Ectodermal cell (in vitro differentiated cells): ENCODE results near the gene LRP3.

Experiments
- H3K27ac ChIP-seq: 2 replicates; pipeline ENCODE4 v1.7.0; 2013; ENCODE audit warnings: mild to moderate bottlenecking, low read depth, low read length; ENCODE audit not compliant: insufficient read depth, poor library complexity, severe bottlenecking
- H3K27me3 ChIP-seq: 2 replicates; pipeline ENCODE4 v1.7.0; 2013; ENCODE audit warnings: mild to moderate bottlenecking, low read length; ENCODE audit not compliant: insufficient read depth, control insufficient read depth, poor library complexity, severe bottlenecking
- H3K36me3 ChIP-seq: one replicate; pipeline ENCODE4 v1.7.0; 2013; ENCODE audit warnings: low read length; ENCODE audit not compliant: control insufficient read depth, insufficient read depth
- H3K4me1 ChIP-seq: one replicate; pipeline ENCODE4 v1.7.0; 2013; ENCODE audit warnings: low read length; ENCODE audit not compliant: control insufficient read depth, insufficient read depth
- H3K4me3 ChIP-seq: 2 replicates; pipeline ENCODE4 v1.7.0; 2013; ENCODE audit warnings: low read depth, low read length, control low read depth; ENCODE audit not compliant: insufficient read depth
- H3K9me3 ChIP-seq: 2 replicates; pipeline ENCODE4 v1.7.0; 2013; ENCODE audit warnings: mild to moderate bottlenecking, low read length, moderate library complexity; ENCODE audit not compliant: control insufficient read depth
- WGBS, 2 experiments: methylation state at CpG; one replicate each; pipeline ENCODE4 v1.1.7; 2013; ENCODE audit warnings: missing lambda C conversion rate in 2 of 2; 5-methylcytosine and 5-hydroxymethylcytosine counted together

Gene LRP3

DNA sequence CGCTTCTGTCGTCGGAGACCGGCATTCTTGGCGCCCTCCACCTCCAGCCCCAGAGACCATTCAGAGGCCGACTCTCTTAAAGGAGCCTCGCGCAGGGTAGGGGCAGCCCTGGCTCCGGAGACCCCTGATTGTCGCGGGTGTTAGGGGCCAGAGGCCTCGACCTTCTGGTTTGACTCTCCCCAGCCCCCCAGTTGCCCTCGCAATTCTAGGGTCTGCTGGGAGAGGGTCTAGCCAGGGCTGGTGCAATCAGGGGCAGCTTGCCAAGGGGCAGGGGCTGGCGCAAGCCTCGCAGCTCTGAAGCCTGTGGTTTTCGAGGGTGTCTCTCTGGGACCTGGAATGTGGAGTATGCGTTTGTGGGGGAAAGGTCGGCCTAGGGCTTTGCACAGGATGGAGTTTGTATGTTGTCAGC, 33.1 kb downstream of the LRP3 start:
- H3K36me3 ChIP-seq: no peaks in the 10 kb centered on the region
- peaks cover 44% of the 10 kb centered on the region for H3K27me3 ChIP-seq
- no peak overlapping the region for H3K4me3 ChIP-seq
- 41 to 43% methylated on average over 18 of the region's 18 CpGs for WGBS, 2 experiments
- peaks cover 8% of the 10 kb centered on the region for H3K9me3 ChIP-seq
- no peak overlapping the region for H3K27ac ChIP-seq
- peaks cover 2% of the 10 kb centered on the region for H3K4me1 ChIP-seq

DNA sequence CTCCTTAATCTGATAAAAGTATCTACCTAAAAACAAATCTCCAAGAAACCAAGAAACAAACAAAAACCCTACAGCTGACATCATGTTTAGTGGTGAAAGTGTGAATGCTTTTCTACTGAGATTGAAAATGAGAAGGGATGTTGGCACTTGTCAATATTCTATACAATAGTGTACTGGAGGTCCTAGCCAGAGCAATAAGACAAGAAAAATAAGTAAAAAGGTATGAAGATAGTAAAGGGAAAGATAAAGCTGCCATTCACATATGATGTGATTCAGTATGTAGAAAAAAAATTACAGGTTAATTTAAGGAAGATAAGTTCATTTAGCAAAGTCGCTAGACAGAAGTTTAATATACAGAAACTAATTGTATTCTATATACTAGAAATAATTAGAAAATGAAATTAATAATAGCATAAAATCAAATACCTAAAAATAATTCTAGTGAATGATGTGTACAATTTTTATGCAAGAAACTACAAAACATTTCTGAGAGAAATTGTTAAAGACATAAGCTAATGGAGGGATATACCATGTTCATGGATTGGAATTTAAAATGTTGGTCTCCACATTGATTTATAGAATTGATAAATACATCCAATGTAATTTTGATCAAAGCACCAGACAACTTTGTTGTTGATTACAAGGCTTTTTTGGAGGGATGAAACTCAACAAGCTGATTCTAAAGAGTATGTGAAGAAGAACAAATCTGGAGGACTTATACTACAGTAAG, 33.9 kb downstream of the LRP3 start:
- Histone ChIP-seq H3K27ac (no peak overlapping the region), H3K4me1 (peaks cover 2% of the 10 kb centered on the region), H3K36me3 (no peaks in the 10 kb centered on the region), H3K4me3 (no peak overlapping the region), H3K9me3 (peaks cover 8% of the 10 kb centered on the region), H3K27me3 (peaks cover 44% of the 10 kb centered on the region)
- no CpG with 5 or more reads among the region's 1 CpG for WGBS, 2 experiments

DNA sequence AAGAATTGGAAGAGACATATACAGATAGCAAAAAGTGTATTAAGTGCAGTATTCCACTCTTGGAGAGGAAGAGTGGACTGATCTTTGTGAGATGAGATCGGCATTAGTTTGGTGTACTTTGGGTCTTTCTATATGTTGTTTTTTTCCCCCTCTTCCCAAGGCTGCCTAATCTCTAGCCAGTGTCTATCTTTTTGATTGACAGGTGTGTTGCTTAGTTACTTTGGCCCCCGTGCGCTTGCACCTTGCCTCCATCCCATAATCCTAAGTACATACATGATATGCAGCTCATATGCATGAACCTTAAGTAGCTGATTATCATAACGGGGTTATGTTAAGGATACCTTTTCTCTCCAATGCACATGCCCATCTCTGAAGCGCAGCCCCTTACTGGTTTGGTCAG, 35.8 kb downstream of the LRP3 start:
- peaks cover 8% of the 10 kb centered on the region for H3K9me3 ChIP-seq
- no peak overlapping the region for H3K4me3 ChIP-seq
- peaks cover 2% of the 10 kb centered on the region for H3K4me1 ChIP-seq
- H3K36me3 ChIP-seq: no peaks in the 10 kb centered on the region
- WGBS, 2 experiments: 82 to 90% methylated on average over 5 of the region's 5 CpGs
- H3K27me3 ChIP-seq: peaks cover 31% of the 10 kb centered on the region
- H3K27ac ChIP-seq: no peak overlapping the region

DNA sequence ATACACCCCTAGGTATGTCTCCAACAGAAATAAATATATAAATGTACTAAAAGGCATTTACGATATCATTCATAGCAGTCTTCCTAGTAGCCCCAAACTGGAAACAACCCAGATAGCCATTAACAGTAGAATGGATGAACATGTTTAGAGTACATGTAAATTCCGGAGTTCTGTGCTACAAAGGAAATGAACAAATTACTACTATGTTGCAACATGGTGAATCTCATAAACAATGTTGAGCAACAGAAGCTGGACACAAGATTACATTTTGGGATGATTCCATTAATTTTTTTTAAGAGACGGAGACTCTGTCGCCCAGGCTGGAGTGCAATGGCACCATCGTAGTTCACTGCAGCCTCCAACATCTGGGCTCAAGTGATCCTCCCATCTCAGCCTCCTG, 37.4 kb downstream of the LRP3 start:
- Histone ChIP-seq H3K9me3 (peaks cover 8% of the 10 kb centered on the region), H3K27me3 (peaks cover 16% of the 10 kb centered on the region), H3K27ac (no peak overlapping the region), H3K4me3 (no peak overlapping the region), H3K36me3 (no peaks in the 10 kb centered on the region), H3K4me1 (no peaks in the 10 kb centered on the region)
- WGBS, 2 experiments: 94 to 98% methylated on average over 4 to 5 of the region's 5 CpGs

DNA sequence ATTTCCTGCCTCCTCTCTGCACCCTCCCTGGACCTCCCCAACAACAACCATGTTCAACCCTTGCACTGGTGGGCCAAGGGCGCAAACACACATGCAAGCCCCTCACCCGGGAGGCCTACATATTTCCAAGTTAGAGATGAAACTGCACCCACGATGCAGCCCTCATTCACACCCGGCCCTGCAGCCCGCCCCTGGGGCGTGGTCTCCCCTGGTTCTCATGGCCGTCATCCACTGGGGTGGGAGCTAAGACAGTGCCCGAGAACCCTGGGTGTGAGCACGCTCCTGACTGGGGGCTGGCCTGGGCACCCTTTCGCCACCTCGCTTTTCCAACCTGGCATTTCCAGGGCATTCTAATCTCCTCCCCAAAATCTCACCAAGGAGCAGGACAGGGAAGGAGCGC, 38.5 kb downstream of the LRP3 start:
- Histone ChIP-seq H3K4me1 (no peaks in the 10 kb centered on the region), H3K27me3 (peaks cover 4% of the 10 kb centered on the region), H3K27ac (no peak overlapping the region), H3K9me3 (peaks cover 5% of the 10 kb centered on the region), H3K36me3 (no peaks in the 10 kb centered on the region), H3K4me3 (no peak overlapping the region)
- 84% methylated on average over 12 of the region's 12 CpGs for WGBS, 2 experiments

DNA sequence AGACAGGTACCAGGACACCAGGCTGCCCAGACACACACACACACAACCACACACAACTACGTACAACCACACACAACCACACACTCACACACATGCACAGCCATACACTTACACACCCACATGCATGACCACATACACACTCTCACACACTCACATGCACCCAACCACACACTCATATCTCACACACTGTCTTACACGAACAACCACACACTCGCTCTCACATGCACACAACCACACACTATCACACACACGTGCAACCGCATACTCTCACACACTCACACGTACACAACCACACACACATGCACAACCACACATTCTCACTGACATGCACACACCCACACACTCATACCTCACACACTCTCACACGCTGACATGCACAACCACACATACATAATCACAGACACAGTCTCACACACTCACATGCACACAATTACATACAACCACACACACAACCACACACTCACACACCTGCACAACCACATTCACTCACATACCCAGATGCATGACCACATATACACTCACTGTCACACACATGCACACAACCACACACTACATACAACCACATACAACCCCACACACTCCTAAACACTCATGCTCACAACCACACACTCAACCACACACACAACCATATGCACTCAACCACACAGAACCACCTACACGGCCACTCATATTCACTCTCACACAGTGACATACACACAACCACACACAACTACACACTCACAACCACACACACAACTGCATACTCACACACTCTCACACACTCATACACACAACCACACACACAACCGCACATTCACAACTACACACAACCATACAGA, 39.1 kb downstream of the LRP3 start:
- H3K36me3 ChIP-seq: no peaks in the 10 kb centered on the region
- H3K4me1 ChIP-seq: no peaks in the 10 kb centered on the region
- peaks cover 4% of the 10 kb centered on the region for H3K9me3 ChIP-seq
- H3K27me3 ChIP-seq: peaks cover 3% of the 10 kb centered on the region
- WGBS, 2 experiments: 90 to 93% methylated on average over 9 of the region's 9 CpGs
- H3K4me3 ChIP-seq: no peak overlapping the region
- no peak overlapping the region for H3K27ac ChIP-seq

DNA sequence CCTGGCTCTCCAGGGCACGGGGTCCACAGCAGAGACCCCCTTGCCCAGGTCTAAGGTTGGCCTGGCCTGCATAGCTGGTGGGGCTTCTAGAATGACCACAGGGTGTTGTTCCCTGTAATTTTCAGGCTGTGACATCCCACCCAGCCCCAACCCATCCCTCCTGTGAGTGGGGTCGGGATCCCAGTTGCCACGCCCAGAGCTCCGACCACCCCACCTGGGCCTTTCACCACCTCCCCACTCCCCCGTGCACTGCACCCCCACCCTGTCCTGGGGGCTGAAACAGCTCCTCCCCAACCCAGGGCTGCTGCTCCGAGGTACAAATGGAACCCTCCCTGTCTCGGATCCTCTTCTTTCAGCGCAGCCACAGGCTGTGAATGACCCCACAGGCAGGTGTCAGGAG, 40.0 kb downstream of the LRP3 start:
- 87 to 91% methylated on average over 8 of the region's 8 CpGs for WGBS, 2 experiments

DNA sequence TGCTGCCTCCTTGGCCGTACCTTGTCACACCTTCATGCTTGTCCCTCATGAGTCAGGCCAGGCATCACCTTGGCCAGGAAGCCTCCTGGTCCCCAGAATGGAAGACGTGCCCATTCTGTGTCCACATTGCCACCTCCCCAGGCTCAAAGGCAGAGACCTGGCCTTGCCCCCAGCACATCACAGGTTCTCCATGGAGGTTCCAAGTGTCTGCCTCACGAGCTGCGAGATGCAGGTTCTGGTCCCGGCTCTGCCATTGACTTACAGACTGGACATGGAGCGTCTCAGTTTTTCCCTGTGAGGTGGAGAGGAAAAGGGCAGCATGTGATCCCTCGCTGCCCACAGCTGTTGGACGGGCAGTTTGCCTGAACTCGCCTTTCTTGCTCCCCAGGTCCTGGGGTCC, 40.6 kb downstream of the LRP3 start:
- Histone ChIP-seq H3K36me3 (no peaks in the 10 kb centered on the region), H3K4me1 (no peaks in the 10 kb centered on the region), H3K27me3 (peaks cover 3% of the 10 kb centered on the region), H3K4me3 (no peak overlapping the region), H3K9me3 (no peaks in the 10 kb centered on the region), H3K27ac (no peak overlapping the region)
- 78 to 80% methylated on average over 9 of the region's 9 CpGs for WGBS, 2 experiments

More for the DNA sequence above, 40.0 kb downstream of the LRP3 start:
- no peaks in the 10 kb centered on the region for H3K9me3 ChIP-seq
- H3K4me1 ChIP-seq: no peaks in the 10 kb centered on the region
- no peak overlapping the region for H3K4me3 ChIP-seq
- no peak overlapping the region for H3K27ac ChIP-seq
- H3K36me3 ChIP-seq: no peaks in the 10 kb centered on the region
- peaks cover 3% of the 10 kb centered on the region for H3K27me3 ChIP-seq

DNA sequence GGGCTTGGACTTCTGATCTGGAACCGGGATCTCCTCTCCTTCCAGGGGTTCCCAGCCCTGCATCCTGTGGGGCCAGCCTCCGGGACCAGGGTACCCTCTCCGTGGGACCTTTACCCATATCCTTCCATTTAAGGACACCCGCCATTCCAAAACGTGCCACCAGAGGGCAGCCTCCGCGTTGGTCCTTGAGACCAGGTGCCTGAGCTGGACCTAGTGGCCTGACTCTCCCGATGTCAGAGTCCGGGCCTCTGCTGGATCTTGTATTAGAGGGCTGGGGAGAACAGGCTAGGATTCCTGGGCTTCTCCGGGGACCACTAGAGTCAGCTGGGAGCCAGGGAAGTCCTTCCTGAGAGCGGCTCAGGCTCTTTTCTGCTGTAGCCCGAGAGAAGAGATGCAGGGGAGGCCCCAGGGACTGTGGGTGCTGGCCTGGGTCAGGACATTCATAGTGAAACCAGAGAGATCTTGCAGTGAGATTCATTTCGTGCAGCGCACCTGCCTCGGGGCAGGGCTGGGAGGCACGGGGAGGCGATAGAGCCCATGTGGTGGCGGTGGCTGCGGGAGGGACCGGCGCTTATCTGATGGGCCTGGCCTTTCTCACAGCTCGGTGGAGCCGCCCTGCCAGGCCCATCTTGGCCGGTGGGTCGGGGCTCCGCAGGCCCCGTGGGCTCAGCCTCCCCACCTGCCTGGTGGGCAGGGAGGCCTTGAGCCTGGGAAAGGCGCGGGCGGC, 41.3 kb downstream of the LRP3 start:
- Histone ChIP-seq H3K27me3 (peaks cover 3% of the 10 kb centered on the region), H3K9me3 (no peaks in the 10 kb centered on the region), H3K36me3 (no peaks in the 10 kb centered on the region), H3K27ac (no peak overlapping the region), H3K4me1 (no peaks in the 10 kb centered on the region), H3K4me3 (no peak overlapping the region)
- WGBS, 2 experiments: 66 to 67% methylated on average over 30 of the region's 30 CpGs

DNA sequence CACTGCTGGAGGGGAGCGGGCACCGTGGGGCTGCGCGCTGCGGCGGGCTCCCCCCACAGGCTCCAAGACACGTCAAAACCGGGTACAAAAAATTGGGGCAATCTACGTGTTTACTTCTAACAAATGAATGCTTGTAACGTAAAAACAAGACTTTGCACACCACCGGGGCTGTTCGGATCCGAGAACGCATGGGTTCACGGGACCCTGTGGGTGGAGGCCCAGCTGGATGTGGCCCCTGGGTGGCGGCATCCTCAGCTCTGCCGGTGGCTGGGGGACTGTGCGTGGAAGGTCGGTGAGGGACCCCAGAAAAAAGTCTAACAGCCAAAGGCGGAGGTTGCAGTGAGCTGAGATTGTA, 41.8 kb downstream of the LRP3 start:
- Histone ChIP-seq H3K4me3 (no peak overlapping the region), H3K36me3 (no peaks in the 10 kb centered on the region), H3K27me3 (peaks cover 3% of the 10 kb centered on the region), H3K27ac (no peak overlapping the region), H3K9me3 (no peaks in the 10 kb centered on the region), H3K4me1 (no peaks in the 10 kb centered on the region)
- WGBS, 2 experiments: 95 to 97% methylated on average over 20 of the region's 20 CpGs
